K562 (cell line): ENCODE results near the gene AMBP. TPM values are rescaled to one million over a fixed set of nuclear protein-coding genes. Genes with fewer than 3 reads are reported as not detected.

Experiments used
- ARID2 ChIP-seq: fragments of 450-650 bp; IDR thresholded peaks from 2 replicates; pipeline ENCODE4 v1.6.1; 2017; ENCODE audit warnings: antibody characterized with exemption, mild to moderate bottlenecking
- CTCF ChIP-seq, 3 experiments: IDR thresholded peaks in 2 of 3; conservative IDR thresholded peaks in 1 of 3; 2 replicates each; pipeline ENCODE4 v1.5.1; 2011 to 2012; ENCODE audit warnings: low read length in 3 of 3, mild to moderate bottlenecking in 3 of 3, control low read depth in 2 of 3, improper control_type of control experiment in 1 of 3, inconsistent platforms in 1 of 3, low read depth in 1 of 3, mixed read lengths in 1 of 3, moderate library complexity in 1 of 3; ENCODE audit not compliant: insufficient read depth in 2 of 3
- JUNB ChIP-seq: fragments of 450-650 bp; formaldehyde crosslinking; conservative IDR thresholded peaks from 2 replicates; pipeline ENCODE4 v1.4.0; 2020; ENCODE audit warnings: mild to moderate bottlenecking
- MXI1 ChIP-seq: IDR thresholded peaks from 2 replicates; pipeline ENCODE4 v1.6.1; 2011; ENCODE audit warnings: low read depth, mild to moderate bottlenecking, improper control_type of control experiment, low read length
- NCOA2 ChIP-seq, 2 experiments: fragments of 450-650 bp; IDR thresholded peaks; 2 replicates each; pipeline ENCODE4 v1.6.1; 2018; ENCODE audit warnings: mild to moderate bottlenecking in 2 of 2, moderate library complexity in 1 of 2; ENCODE audit not compliant: partially characterized antibody in 2 of 2
- REST ChIP-seq, 2 experiments: fragments of 450-650 bp; formaldehyde crosslinking in 1 of 2; IDR thresholded peaks; 2 replicates each; pipeline versions ENCODE4 v1.4.0 to v1.6.1; 2014 to 2020; ENCODE audit warnings: mild to moderate bottlenecking in 2 of 2, borderline replicate concordance in 1 of 2, low read depth in 1 of 2
- SMAD4 ChIP-seq: fragments of 250-450 bp; sonication (Bioruptor Pico); conservative IDR thresholded peaks from 2 replicates; pipeline ENCODE4 v1.8.0; 2021; ENCODE audit warnings: inconsistent platforms, mild to moderate bottlenecking, moderate library complexity
- ZNF717 ChIP-seq: fragments of 250-450 bp; sonication (Bioruptor Pico); IDR thresholded peaks from 2 replicates; pipeline ENCODE4 v1.5.0; 2021
- polyA plus RNA-seq, 8 experiments: library from polyadenylated mRNA; depleted of rRNA in 4 of 8; stranded (reverse) in 5 of 8; unstranded in 3 of 8; fragments of >200 nt; fragmentation: Nextera tagmentation in 2 of 8; fragmentation: Illumina TruSeq in 1 of 8; extraction: Ambion mirVana in 2 of 8; extraction: Trizol in 1 of 8; gene quantifications; 2 replicates each; pipeline versions ENCODE4 v1.2.1 to v1.2.3, GENCODE V29; 2011 to 2014; ENCODE audit warnings: inconsistent platforms in 1 of 8, missing spikeins in 1 of 8
- total RNA-seq, 7 experiments: library from RNA; depleted of rRNA in 6 of 7; stranded (reverse); fragments of >200 nt in 6 of 7; fragmentation: Illumina TruSeq in 2 of 7; extraction: Trizol in 2 of 7; gene quantifications; 2 replicates each; pipeline versions ENCODE4 v1.2.1 to v1.2.3, GENCODE V29; 2011 to 2021; ENCODE audit warnings: low replicate concordance in 1 of 7
- TF ChIP-seq, protein P1 (sequence below): IDR thresholded peaks from 2 replicates; pipeline ENCODE4 v1.6.1; 2011; ENCODE audit warnings: borderline replicate concordance, low read depth, mild to moderate bottlenecking, moderate library complexity, low read length; ENCODE audit not compliant: insufficient read depth, poor library complexity, severe bottlenecking
- TF ChIP-seq, protein P2 (sequence below): fragments of 450-650 bp; IDR thresholded peaks from 2 replicates; pipeline ENCODE4 v1.6.1; 2016; ENCODE audit warnings: antibody characterized with exemption

Gene AMBP
- total and polyA plus RNA-seq, 9 of the 15 experiments (the other 6 are each of a cell fraction or from before 2014, with no cell fraction given): 1.3 TPM; not detected in 8

DNA sequence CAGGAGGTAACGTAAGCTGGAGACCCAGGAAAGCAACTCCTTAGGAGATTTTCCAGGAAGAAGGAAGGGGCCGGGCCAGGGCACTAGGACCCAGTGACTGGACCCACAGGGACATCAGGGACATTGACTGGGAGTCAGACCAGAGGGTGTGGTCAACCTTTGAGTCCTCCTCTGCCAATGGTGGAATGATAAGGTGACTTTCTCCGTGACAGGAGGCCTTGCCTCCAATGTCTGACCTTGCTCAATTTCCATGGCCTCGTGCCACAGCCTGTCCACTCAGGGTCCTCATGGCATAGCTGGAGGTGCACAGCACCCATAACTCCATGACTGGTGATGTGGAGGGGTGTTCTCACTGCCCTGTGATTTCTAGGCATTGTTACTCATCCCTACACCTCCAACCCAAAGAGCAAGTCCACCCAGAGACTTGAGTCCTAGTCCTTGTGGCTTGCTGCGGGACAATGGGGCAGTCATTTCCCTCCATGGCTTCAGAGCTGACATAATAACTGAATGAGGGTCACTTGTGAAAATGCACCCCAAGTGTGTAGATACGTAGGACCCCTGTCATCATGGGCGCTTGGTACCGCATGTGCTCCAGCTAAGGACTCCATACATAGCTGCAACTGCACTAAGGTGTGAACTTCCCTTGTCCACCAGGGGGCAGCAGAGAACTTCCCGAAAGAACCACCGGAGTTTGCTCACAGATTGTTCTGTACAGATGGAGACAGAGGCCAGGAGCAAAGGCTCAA is 4.1 kb upstream of the AMBP start (continued):
- TF ChIP-seq REST (IDR thresholded peaks at IDR 0.05; ENCODE audit: borderline replicate concordance) (peak; percentile 55; the same call in 1 of the 2 replicates), REST (CRISPR knock-in tag; IDR thresholded peaks at IDR 0.05; ENCODE audit: low read depth) (no peak), SMAD4 (CRISPR knock-in tag) (no peak), ZNF717 (CRISPR knock-in tag) (no peak), ARID2 (no peak), MXI1 (no peak), CTCF (IDR thresholded peaks at IDR 0.05 in 2 of 3, conservative IDR thresholded peaks at IDR 0.05 in 1 of 3; ENCODE audit: insufficient read depth in 2 of 3, low read depth in 1 of 3, low read length in 3 of 3) (peak; percentile 82 to 93 (median 89)), JUNB (CRISPR knock-in tag) (no peak), NCOA2 (IDR thresholded peaks at IDR 0.05; ENCODE audit: partially characterized antibody in 2 of 2) (no peak)
- TF ChIP-seq, protein P1, sequence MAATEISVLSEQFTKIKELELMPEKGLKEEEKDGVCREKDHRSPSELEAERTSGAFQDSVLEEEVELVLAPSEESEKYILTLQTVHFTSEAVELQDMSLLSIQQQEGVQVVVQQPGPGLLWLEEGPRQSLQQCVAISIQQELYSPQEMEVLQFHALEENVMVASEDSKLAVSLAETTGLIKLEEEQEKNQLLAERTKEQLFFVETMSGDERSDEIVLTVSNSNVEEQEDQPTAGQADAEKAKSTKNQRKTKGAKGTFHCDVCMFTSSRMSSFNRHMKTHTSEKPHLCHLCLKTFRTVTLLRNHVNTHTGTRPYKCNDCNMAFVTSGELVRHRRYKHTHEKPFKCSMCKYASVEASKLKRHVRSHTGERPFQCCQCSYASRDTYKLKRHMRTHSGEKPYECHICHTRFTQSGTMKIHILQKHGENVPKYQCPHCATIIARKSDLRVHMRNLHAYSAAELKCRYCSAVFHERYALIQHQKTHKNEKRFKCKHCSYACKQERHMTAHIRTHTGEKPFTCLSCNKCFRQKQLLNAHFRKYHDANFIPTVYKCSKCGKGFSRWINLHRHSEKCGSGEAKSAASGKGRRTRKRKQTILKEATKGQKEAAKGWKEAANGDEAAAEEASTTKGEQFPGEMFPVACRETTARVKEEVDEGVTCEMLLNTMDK: peak; percentile 9
- TF ChIP-seq, protein P2, sequence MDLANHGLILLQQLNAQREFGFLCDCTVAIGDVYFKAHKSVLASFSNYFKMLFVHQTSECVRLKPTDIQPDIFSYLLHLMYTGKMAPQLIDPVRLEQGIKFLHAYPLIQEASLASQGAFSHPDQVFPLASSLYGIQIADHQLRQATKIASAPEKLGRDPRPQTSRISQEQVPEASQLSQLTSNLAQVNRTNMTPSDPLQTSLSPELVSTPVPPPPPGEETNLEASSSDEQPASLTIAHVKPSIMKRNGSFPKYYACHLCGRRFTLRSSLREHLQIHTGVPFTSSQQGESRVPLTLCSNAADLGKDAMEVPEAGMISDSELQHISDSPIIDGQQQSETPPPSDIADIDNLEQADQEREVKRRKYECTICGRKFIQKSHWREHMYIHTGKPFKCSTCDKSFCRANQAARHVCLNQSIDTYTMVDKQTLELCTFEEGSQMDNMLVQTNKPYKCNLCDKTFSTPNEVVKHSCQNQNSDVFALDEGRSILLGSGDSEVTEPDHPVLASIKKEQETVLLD: no peak
